Measurements from ENCODE around the gene PTK6. TPM values are rescaled to one million over a fixed set of nuclear protein-coding genes. Genes with fewer than 3 reads are reported as not detected.
"Not testable (repeated sequence)": the region's sequence is repeated elsewhere in the genome, so short reads cannot be mapped to it uniquely, and the experiment has no call there.

PTK6 gene
- total RNA-seq, 1 donor from 2014 or later: 4.2 TPM

DNA sequence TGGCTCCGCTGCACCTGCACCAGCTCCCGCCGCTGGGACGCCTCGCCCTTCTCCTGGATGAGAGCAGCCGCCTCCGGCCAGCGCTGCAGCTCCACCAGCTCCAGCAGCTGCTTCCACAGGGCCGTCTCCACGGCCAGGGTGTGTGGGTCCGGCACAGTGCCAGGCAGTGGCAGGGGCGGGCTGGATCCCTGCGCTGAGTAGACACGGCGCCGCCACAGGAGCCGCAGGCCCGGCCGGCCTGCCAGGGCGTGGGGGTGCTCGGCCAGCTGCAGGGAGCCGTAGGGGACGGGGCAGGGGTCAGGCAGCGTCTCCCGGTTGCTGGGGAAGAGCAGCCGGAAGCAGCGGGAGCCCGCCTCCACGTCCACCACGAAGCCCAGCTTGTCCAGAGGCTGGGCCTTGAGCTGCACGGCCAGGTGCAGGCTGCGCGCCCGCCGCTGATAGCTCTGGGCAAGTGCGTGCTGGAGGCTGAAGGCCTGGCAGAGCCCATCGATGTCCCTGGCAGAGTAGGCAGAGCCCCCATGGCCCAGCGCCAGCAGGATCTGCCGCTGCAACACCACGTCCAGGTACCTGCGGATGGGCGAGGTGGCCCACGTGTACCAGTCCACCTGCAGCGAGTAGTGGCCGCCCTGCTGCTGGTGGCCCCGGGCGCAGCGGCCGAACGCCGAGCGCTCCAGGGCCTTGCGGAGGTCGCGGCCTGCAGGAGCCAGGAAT is 26.2 kb upstream of the PTK6 start:
- no peaks in the 10 kb centered on the region for H3K27me3 ChIP-seq (ENCODE audit: low read depth)
- H3K27ac ChIP-seq: no peak overlapping the region
- H3K9me3 ChIP-seq: no peaks in the 10 kb centered on the region
- TF ChIP-seq, protein P1, sequence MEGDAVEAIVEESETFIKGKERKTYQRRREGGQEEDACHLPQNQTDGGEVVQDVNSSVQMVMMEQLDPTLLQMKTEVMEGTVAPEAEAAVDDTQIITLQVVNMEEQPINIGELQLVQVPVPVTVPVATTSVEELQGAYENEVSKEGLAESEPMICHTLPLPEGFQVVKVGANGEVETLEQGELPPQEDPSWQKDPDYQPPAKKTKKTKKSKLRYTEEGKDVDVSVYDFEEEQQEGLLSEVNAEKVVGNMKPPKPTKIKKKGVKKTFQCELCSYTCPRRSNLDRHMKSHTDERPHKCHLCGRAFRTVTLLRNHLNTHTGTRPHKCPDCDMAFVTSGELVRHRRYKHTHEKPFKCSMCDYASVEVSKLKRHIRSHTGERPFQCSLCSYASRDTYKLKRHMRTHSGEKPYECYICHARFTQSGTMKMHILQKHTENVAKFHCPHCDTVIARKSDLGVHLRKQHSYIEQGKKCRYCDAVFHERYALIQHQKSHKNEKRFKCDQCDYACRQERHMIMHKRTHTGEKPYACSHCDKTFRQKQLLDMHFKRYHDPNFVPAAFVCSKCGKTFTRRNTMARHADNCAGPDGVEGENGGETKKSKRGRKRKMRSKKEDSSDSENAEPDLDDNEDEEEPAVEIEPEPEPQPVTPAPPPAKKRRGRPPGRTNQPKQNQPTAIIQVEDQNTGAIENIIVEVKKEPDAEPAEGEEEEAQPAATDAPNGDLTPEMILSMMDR (IDR thresholded peaks at IDR 0.05): no peak
- no peak overlapping the region for H3K4me3 ChIP-seq
- peaks cover 82% of the 10 kb centered on the region for H3K36me3 ChIP-seq
- H3K4me1 ChIP-seq: peaks cover 3% of the 10 kb centered on the region
- DNase-seq (no peak), ATAC-seq (no peak)
- intact Hi-C loops (cut with DNase I): no loop called here

DNA sequence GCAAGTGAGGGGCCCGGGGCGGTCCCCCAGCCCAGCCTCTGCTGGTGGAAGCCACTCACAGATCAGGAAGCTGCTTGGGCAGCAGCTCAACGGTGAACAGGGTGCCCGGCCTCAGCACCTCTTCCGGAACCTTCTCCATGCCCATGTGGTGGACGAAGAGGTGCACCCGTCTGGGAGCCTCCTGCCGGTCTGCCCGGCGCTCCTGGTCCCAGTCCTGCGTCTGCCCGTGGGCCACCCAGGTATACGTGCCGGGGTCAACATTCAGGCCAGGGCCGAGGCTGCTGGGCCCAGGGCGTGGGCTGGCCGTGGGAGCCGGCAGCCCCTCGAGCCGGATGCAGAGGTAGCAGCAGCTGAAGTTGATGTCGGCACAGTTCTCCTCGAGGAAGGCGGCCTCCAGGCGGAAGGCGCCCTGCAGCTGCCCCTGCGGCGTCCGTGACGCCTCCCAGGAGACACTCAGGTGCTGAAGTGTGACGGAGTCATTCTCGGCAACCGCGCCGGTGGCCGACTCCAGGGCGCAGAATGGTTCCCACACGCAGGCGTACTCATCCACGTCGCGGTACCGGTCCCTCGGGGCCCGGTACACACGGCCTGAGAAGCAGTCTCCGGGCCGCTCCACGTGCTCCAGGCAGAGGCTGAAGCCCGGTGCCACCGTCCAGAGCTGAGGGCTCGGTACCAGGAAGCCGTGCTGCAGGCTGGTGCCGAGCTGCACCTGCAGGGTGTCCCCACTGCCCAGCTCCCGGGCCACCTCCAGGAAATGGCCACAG is 25.5 kb upstream of the PTK6 start:
- H3K27ac ChIP-seq: no peak overlapping the region
- no peaks in the 10 kb centered on the region for H3K4me1 ChIP-seq
- TF ChIP-seq, protein P1 (IDR thresholded peaks at IDR 0.05): no peak
- DNase-seq (no peak), ATAC-seq (no peak)
- H3K36me3 ChIP-seq: peaks cover 82% of the 10 kb centered on the region
- H3K27me3 ChIP-seq (ENCODE audit: low read depth): no peaks in the 10 kb centered on the region
- H3K4me3 ChIP-seq: no peak overlapping the region
- H3K9me3 ChIP-seq: no peaks in the 10 kb centered on the region
- intact Hi-C loops (cut with DNase I): no loop called here

DNA sequence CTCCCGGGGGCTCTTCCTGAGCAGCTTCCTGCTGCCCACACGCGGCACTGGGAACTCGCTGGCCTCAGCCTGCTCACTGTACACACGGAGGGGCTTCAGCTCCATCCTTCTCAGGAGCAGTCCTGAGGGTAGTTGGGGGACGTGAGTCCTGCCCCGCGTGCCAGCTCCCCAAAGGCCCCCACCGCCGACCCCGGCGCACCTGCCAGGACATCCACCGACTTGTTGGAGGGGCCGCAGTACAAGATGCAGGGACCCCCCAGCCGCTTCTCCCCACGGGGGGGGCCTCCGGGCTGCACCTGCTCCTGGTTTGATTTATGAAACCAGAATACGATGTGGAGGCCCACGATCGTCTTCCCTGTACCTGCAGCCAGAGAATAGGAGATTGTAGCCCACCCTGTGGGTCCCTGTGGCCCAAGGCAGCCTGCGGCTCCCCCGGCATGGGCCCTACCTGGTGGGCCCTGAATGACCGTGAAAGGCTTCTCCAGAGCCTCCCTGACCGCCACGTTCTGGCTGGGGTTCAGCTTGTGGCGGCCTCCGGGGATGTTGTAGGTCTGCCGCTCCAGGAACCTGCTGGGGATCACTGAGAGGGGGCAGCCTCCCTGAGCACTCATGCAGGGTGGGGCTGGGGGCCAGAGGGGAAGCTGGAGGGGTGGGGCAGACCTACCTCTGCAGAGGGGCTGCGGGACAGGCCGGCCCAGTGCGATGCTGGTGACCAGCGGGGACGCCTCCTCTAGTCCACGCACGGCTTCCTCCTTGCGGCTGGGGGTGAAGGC is 24.6 kb upstream of the PTK6 start:
- Histone ChIP-seq H3K4me1 (no peaks in the 10 kb centered on the region), H3K4me3 (no peak overlapping the region), H3K27me3 (ENCODE audit: low read depth) (no peaks in the 10 kb centered on the region), H3K27ac (no peak overlapping the region), H3K36me3 (peaks cover 79% of the 10 kb centered on the region), H3K9me3 (no peaks in the 10 kb centered on the region)
- TF ChIP-seq, protein P1 (IDR thresholded peaks at IDR 0.05): no peak
- ATAC-seq (no peak), DNase-seq (no peak)
- intact Hi-C loops (cut with DNase I): no loop called here

DNA sequence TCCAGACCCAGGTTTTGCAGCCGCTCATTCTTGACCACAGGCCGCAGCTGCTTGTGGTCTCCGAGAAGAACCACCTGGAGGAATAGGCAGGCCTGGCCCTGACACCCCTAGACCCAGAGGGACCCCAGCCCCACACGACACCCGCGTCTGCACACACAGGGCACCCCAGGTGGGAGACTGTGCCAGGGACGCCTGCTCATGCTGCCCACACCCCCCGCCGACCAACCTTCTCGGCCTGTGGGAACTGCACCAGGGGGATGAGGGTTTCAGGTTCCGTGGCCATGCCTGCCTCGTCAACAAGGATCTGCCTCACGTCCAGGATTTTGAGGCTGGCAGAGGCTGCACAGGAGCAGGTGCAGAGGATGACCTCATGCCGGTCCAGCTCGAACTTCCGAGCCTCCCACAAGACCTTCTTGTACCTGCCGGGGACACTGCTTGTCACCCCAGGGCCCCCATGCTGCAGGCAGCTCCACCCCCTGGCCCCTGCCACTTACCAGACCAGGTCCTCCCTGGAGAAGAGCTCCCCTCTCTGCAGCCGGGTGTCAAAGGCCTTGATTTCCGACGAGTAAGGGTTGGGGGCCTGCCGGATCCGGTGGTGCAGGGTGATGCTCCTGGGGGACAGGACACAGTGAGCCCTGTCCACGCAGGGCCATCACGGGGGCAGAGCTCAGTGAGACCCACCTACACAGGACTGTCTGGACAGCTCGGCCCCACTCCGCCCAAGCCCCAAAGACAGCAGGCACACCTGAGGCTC is 23.9 kb upstream of the PTK6 start:
- no peak overlapping the region for H3K27ac ChIP-seq
- no peaks in the 10 kb centered on the region for H3K27me3 ChIP-seq (ENCODE audit: low read depth)
- H3K9me3 ChIP-seq: no peaks in the 10 kb centered on the region
- no peaks in the 10 kb centered on the region for H3K4me1 ChIP-seq
- peaks cover 73% of the 10 kb centered on the region for H3K36me3 ChIP-seq
- DNase-seq (no peak), ATAC-seq (no peak)
- TF ChIP-seq, protein P1 (IDR thresholded peaks at IDR 0.05): no peak
- intact Hi-C loops (cut with DNase I): no loop called here
- no peak overlapping the region for H3K4me3 ChIP-seq

DNA sequence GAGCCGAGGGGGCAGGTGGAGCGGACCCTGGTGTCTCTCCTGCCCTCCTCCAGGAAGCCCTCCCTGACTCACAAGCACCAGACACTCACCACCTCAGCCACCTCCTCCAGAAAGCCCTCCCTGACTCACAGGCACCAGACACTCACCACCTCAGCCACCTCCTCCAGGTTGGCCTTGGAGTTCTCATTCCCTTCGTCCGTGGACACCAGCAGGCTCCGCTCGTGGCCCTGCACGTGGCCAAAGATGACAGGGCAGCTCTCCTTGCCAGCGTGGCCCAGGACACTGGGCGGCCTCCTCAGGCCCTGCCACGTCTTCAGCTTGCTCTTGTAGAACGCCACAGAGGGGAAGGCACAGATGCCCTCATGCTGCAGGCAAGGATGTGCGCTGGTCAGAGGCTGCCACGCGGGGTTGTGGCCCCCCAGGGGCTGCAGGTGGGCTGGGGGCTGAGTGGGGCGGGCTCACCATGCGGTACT is 23.2 kb upstream of the PTK6 start:
- TF ChIP-seq, protein P1 (IDR thresholded peaks at IDR 0.05): no peak
- H3K27ac ChIP-seq: no peak overlapping the region
- intact Hi-C loops (cut with DNase I): no loop called here
- no peaks in the 10 kb centered on the region for H3K9me3 ChIP-seq
- no peak overlapping the region for H3K4me3 ChIP-seq
- peaks cover 66% of the 10 kb centered on the region for H3K36me3 ChIP-seq
- H3K4me1 ChIP-seq: no peaks in the 10 kb centered on the region
- DNase-seq: no peak
- no peak for ATAC-seq
- H3K27me3 ChIP-seq (ENCODE audit: low read depth): no peaks in the 10 kb centered on the region

DNA sequence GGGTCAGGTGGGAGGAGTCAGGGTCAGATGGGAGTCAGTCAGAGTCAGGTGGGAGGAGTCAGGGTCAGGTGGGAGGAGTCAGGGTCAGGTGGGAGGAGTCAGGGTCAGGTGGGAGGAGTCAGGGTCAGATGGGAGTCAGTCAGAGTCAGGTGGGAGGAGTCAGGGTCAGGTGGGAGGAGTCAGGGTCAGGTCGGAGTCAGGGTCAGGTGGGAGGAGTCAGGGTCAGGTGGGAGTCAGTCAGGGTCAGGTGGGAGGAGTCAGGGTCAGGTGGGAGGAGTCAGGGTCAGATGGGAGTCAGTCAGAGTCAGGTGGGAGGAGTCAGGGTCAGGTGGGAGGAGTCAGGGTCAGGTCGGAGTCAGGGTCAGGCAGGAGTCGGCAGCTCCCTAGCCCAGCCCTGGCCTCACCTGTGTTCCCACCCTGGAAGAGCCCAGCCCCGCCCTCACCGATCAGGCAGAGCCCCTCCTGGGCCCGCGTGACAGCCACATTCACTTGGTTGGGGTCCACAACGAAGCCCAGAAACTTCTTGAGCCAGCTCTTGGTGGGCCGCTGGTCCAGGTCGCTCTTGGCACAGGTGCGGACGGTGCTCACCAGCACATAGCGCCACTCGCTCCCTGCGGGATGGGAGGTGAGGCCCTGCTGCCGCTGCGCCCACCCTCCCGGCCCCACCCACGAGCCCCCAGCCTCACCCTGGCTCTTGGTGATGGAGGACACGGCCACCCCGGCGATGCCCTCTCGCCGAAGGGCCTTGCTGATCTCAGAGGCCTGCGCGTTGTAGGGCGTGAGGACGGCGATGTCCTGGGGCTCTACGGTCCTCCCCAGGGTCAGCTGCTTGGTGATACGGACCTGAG is 22.5 kb upstream of the PTK6 start:
- H3K27ac ChIP-seq; H3K4me3 ChIP-seq; ATAC-seq; DNase-seq; H3K27me3 ChIP-seq (ENCODE audit: low read depth); intact Hi-C loops (cut with DNase I); H3K9me3 ChIP-seq; H3K4me1 ChIP-seq: not testable (repeated sequence)
- H3K36me3 ChIP-seq: peaks cover 60% of the 10 kb centered on the region
